C1 segment of cervical spinal cord (tissue), 14 donors: ENCODE measurements around the gene PLA2G2C.

Experiments
- DNase-seq, 14 donors: peaks; one replicate each; lab custom pipeline; 2025; lab: John Stamatoyannopoulos, UW

PLA2G2C gene

DNA sequence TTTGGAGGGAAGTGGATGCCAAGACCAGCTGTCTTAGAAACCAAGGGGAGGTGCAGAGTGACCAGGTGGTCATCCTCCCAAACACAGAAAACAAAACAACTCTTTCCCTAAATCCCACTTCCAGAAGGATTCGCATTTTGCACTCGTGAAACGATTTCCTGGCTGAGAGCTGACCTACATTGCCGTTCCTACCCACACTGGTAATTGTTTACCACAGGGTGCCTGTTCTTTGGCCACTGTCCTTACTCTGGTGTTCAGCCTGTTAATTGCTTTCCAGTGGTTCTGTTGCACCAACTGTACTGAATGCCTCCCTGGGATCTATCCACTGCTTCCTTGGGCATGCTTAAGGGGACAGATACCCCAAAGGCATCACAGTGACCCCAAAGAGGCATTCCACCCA lies 23.2 kb upstream of the PLA2G2C start:
- DNase-seq: peak in 1 of 14 donors; percentile 31

DNA sequence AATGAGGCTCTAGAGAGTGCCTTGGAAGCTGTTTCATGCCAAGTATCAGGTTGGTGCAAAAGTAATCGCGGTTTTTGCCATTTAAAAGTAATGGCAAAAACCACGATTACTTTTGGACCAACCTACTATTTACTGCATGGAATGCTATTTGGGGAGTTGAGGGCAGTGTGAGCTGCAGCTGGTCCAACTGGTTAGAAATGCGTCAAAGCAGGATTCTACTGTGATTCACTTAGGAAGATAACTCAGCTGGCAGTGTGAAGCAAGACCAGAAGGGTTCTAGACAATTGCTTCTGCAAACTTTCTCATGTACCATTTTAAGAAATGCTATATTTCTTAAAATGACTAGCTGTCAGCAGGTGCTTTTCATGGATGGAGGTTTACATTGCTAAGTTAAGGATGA lies 21.2 kb upstream of the PLA2G2C start:
- DNase-seq: no peak

DNA sequence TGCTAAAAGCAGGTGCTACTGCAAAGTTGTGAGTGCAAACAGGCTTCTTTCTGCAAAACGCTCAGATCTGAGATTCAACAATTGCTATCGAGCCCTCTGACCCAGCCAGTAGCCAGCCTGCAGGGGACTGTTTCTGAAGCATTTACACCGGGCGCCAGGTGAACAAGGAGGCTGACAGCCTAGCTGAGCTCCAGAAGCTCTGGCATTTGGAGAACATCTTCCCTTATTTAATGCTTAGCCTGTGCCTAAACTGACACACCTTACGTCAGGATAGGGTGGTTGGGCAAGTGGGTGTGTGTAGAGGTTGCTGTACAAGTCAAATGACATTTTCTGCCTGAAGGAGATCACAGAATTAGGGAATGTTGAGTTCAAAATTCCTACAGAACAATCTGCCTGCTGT lies 15.8 kb upstream of the PLA2G2C start:
- no peak for DNase-seq

DNA sequence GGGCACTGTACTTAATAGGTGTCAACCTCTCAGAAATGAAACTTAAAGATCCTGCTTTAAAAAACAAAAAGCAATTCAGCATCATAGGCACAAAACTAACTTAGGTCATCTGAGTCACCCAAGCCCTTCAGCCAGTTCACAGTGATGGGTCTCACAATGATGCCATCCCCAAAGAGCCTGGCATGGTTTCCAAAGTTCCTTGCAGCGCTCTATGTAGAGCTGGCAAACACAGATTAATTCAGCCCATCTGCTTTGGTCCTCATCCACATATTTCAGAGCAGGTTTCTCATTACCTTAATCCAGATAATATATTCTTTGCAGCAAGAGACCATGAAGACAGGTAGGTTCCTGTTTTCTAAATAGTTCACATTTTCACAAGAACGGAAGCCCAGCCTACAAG lies 14.6 kb upstream of the PLA2G2C start:
- DNase-seq: peak in 1 of 14 donors; percentile 22

DNA sequence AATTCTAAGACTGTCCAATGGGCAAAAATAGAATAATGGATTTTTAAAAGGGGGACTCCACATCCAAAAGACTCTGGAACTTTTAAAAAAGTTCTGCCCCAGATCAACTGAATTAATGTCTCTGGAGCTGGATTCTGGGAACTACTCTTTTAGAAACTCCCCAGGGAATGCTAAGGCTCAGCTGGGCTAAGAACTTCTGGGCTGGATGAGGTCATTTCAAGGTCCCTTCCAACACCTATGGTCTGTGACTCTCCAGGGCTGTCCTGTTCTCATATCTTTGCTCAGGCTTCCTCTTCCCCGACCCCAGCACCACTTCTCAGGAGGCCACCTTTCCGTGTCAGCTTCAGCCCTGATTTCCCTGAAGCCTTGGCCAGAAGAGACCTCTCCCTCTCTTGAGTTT lies 13.5 kb upstream of the PLA2G2C start:
- no peak for DNase-seq

- no peak for DNase-seq
Measured at GRCh38 chr1:20199403-20199802, 13.1 kb upstream of the PLA2G2C start.

- DNase-seq: no peak
Measured at GRCh38 chr1:20198918-20199317, 12.6 kb upstream of the PLA2G2C start.

DNA sequence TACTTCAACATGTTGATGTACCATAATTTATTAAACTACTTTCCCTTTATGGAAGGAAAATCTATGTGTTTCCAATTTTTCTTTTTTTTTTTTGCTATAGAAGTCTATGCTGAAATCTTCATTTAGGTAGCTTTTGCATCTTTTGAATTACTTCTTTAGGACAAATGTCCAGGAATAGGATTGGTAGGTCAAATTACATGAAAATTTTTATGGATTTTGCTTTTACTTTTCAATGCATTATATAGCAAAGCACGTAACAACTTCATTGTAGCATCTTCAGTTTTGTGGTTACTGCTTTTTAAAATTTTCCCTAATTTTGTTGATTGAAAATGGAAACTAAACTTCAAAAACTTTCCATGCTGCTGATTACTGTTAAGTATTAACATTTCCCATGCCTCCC lies 12.0 kb upstream of the PLA2G2C start:
- no peak for DNase-seq

DNA sequence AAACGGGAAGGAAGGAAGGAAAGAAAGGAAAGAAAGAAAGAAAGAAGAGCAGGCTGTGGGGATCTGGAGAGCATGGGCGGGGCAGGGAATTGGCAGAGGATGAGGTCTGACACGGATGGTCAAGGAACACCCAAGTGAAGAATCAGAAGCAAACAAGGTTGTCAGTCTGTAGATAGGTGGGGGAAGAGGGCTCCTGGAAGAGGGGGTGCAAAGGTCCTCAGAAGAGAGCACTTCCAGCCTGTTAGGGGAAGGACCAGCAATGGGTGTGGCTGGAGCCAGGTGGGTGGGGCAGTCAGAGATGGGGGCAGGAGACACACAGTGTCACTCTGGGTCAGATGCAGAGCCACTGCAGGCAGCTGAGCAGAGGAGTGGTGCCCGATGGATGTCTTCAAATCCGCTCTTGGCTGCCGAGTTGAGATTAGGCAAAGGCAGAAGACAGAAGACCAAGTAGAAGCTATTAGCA lies 11.0 kb upstream of the PLA2G2C start:
- DNase-seq: no peak

DNA sequence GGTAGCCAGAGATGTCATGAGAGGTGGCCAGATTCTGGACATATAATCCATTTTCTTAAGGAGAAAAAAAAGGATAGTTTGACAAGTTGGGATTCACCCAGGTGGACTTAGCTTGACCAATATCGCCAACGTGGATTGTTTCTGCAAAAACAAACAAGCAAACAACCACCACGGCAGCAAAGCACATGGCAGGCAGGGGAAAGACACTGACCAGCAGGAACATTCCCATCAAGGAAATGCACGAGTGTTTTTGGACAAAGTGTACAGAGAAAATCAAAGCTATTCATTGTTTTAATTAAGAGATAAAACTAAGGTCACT lies 9.1 kb upstream of the PLA2G2C start:
- no peak for DNase-seq

GRCh38 chr1:20194757-20195461 lies 8.6 kb upstream of the PLA2G2C start:
- peak in 6 of 14 donors; percentile 14 to 44 (median 23) for DNase-seq

DNA sequence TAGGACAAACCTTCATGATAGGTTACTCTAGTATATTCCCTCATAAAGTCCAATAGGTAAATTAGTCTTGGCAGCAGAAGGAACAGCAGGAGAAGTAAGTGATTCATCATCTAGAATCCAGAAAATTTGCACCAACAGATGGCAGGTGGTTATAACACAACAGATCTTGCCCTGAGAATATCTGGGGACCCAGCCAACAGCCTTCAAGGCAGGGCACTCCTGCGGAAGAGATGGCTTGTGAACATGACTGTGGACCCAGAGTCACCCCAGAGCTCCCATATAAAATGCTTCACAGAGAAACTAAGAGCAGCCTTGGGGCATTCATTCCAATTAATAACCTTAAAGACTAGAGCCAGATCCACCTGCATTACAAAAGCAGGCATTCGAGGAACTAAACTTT lies 7.9 kb upstream of the PLA2G2C start:
- peak in 1 of 14 donors; percentile 81 for DNase-seq

DNA sequence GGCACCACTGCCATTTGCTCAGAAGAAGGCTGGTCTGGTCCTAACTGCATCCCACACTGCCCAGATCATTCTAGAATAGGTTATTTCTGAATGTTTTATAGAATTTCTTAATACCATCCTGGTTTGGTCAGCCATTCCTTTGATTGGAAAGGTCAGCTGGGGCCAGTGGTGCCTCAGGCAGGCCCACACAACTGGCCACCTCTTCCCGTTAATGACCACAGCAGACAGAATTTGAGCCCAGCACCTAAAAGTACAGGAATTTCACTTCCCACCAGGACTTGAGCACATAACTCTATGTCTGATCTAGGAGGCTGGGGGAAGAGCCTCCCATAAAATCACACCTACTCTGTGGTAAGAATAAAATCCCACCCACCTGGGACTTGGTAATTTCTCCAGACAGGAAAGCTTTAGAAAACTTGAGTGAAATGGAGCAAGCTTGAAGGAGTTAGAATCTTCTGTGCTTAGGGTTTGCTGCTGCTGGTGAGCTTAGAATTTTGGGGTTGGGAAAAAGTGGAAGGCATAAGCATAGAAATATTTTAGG lies 6.6 kb upstream of the PLA2G2C start:
- no peak for DNase-seq

GRCh38 chr1:20192364-20192763 lies 6.0 kb upstream of the PLA2G2C start:
- DNase-seq: peak in 1 of 14 donors; percentile 23

GRCh38 chr1:20191266-20191825 lies 5.0 kb upstream of the PLA2G2C start:
- DNase-seq: no peak

- DNase-seq: peak in 1 of 14 donors; percentile 14
Measured at GRCh38 chr1:20190256-20191160, 4.2 kb upstream of the PLA2G2C start.

- no peak for DNase-seq
Measured at GRCh38 chr1:20189664-20190063, 3.3 kb upstream of the PLA2G2C start.

- no peak for DNase-seq
Measured at GRCh38 chr1:20188455-20188817, 2.1 kb upstream of the PLA2G2C start.

DNA sequence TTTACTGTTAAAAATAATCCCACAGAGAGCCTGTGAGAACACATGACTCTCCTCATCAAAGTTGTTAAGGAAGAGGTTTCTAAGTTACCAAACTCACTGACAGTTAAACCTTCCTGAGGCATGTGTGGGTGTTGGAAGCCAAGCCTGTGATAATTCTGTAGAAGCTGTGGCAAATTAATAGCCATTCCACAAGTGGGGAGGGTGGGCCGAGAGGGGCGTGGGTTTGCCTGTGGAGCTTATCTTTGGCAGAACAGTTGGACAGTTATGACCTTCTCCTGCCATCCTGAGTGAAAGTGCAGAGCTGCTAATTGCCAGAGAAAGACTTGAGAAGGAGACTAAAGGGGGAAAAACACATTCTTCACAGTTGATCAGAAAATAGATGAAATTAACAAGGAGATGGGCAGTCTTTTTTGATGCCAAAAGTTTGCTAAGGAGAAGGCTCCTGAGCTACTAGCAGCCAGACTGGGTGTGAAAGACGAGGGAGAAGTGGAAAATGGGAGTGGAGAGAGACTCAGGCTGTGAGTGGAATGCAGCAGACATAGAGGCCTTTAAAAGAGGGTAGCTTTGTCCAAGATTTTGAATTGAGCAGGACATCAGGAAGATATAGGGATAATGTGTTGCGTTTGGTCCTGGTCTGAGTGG lies 1.6 kb upstream of the PLA2G2C start:
- DNase-seq: no peak

GRCh38 chr1:20187103-20187812 lies 940 bp upstream of the PLA2G2C start:
- DNase-seq: peak in 1 of 14 donors; percentile 27
